GM12864 (cell line): ENCODE measurements around the gene MAD2L1.

ENCODE experiments used
- DNase-seq: peaks from one replicate; pipeline ENCODE4 v3.0.0-alpha.2; 2011; ENCODE audit warnings: low read depth
- H3K4me3 ChIP-seq: 2 replicates; pipeline ENCODE4 v1.5.1; 2011; ENCODE audit warnings: mild to moderate bottlenecking, low read depth, low read length, control low read depth
- CTCF ChIP-seq: IDR thresholded peaks from 2 replicates; pipeline ENCODE4 v1.5.1; 2011; ENCODE audit warnings: low read depth, mild to moderate bottlenecking, moderate library complexity, low read length, control low read depth, inconsistent platforms; ENCODE audit errors: missing control alignments

Gene MAD2L1

GRCh38 chr4:120085705-120086104, 19.1 kb upstream of the MAD2L1 start:
- TF ChIP-seq CTCF, result no peak
- DNase-seq, result no peak
- H3K4me3 ChIP-seq, result no peak overlapping the region

GRCh38 chr4:120084327-120084726, 17.7 kb upstream of the MAD2L1 start:
- TF ChIP-seq CTCF, result no peak
- H3K4me3 ChIP-seq, result no peak overlapping the region
- DNase-seq, result no peak

GRCh38 chr4:120083152-120083551, 16.5 kb upstream of the MAD2L1 start:
- TF ChIP-seq CTCF, result no peak

GRCh38 chr4:120082251-120082650, 15.6 kb upstream of the MAD2L1 start:
- no peak overlapping the region for H3K4me3 ChIP-seq
- no peak for DNase-seq
- no peak for TF ChIP-seq CTCF

More at GRCh38 chr4:120083152-120083551, 16.5 kb upstream of the MAD2L1 start:
- DNase-seq, result no peak
- H3K4me3 ChIP-seq, result no peak overlapping the region

GRCh38 chr4:120081726-120082125, 15.1 kb upstream of the MAD2L1 start:
- DNase-seq, result no peak
- no peak overlapping the region for H3K4me3 ChIP-seq
- no peak for TF ChIP-seq CTCF

GRCh38 chr4:120080533-120080932, 13.9 kb upstream of the MAD2L1 start:
- no peak overlapping the region for H3K4me3 ChIP-seq

More at GRCh38 chr4:120080533-120080932, 13.9 kb upstream of the MAD2L1 start:
- no peak for TF ChIP-seq CTCF
- DNase-seq, result no peak
